SK-N-SH treated with all-trans-retinoic acid at 6 μM for 48 hours (cell line): Measurements from ENCODE around the gene KCTD5.
A peak's percentile ranks its signal among the peaks of the same experiment; 100 is the strongest.

Experiments
- ATAC-seq: fragments of 200-7000 bp; cut with Tn5 transposase; 3 replicates; pipeline ENCODE4 v1.9.1; 2020; ENCODE audit warnings: mild to moderate bottlenecking, moderate library complexity
- BACH2 ChIP-seq: fragments of 250-450 bp; sonication (Bioruptor Pico); IDR thresholded peaks from 2 replicates; pipeline ENCODE4 v1.9.0; 2021; ENCODE audit warnings: mild to moderate bottlenecking, borderline replicate concordance
- CREB5 ChIP-seq: fragments of 250-450 bp; sonication (Bioruptor Pico); IDR thresholded peaks from 2 replicates; pipeline ENCODE4 v1.5.1; 2020; ENCODE audit warnings: low read depth, mild to moderate bottlenecking, moderate library complexity
- CSDC2 ChIP-seq: fragments of 250-450 bp; sonication (Bioruptor Pico); IDR thresholded peaks from 2 replicates; pipeline ENCODE4 v1.5.0; 2020; ENCODE audit warnings: mild to moderate bottlenecking, moderate library complexity
- CSRNP3 ChIP-seq: fragments of 250-450 bp; sonication (Bioruptor Pico); IDR thresholded peaks from 2 replicates; pipeline ENCODE4 v1.5.1; 2021; ENCODE audit warnings: mild to moderate bottlenecking, moderate library complexity
- ESRRG ChIP-seq: fragments of 250-450 bp; sonication (Bioruptor Pico); IDR thresholded peaks from 2 replicates; pipeline ENCODE4 v1.6.1; 2021; ENCODE audit warnings: mild to moderate bottlenecking
- GLIS3 ChIP-seq: fragments of 250-450 bp; sonication (Bioruptor Pico); IDR thresholded peaks from 2 replicates; pipeline ENCODE4 v1.5.0; 2020; ENCODE audit warnings: mild to moderate bottlenecking, moderate library complexity
- ISL1 ChIP-seq: fragments of 250-450 bp; sonication (Bioruptor Pico); IDR thresholded peaks from 2 replicates; pipeline ENCODE4 v2.1.2; 2022; ENCODE audit warnings: mild to moderate bottlenecking, moderate library complexity
- OSR1 ChIP-seq: fragments of 250-450 bp; sonication (Bioruptor Pico); IDR thresholded peaks from 2 replicates; pipeline ENCODE4 v1.8.0; 2022; ENCODE audit warnings: moderate library complexity, mild to moderate bottlenecking, inconsistent platforms
- PATZ1 ChIP-seq: fragments of 250-450 bp; sonication (Bioruptor Pico); IDR thresholded peaks from 2 replicates; pipeline ENCODE4 v1.8.0; 2020; ENCODE audit warnings: mild to moderate bottlenecking, moderate library complexity, borderline replicate concordance
- POU6F1 ChIP-seq: fragments of 250-450 bp; sonication (Bioruptor Pico); IDR thresholded peaks from 2 replicates; pipeline ENCODE4 v1.8.0; 2021; ENCODE audit warnings: low read depth, mild to moderate bottlenecking, moderate library complexity, borderline replicate concordance
- PPARA ChIP-seq: fragments of 250-450 bp; sonication (Bioruptor Pico); IDR thresholded peaks from 2 replicates; pipeline ENCODE4 v1.5.0; 2020; ENCODE audit warnings: mild to moderate bottlenecking, borderline replicate concordance
- SNAI2 ChIP-seq: fragments of 250-450 bp; sonication (Bioruptor Pico); IDR thresholded peaks from 2 replicates; pipeline ENCODE4 v1.5.0; 2020; ENCODE audit warnings: mild to moderate bottlenecking, moderate library complexity
- TCF4 ChIP-seq: fragments of 250-450 bp; sonication (Bioruptor Pico); IDR thresholded peaks from 2 replicates; pipeline ENCODE4 v1.8.0; 2021; ENCODE audit warnings: mild to moderate bottlenecking, moderate library complexity, borderline replicate concordance
- TOX ChIP-seq: fragments of 250-450 bp; sonication (Bioruptor Pico); IDR thresholded peaks from 2 replicates; pipeline ENCODE4 v1.8.0; 2021; ENCODE audit warnings: mild to moderate bottlenecking, moderate library complexity, borderline replicate concordance
- TSHZ2 ChIP-seq: fragments of 250-450 bp; sonication (Bioruptor Pico); IDR thresholded peaks from 2 replicates; pipeline ENCODE4 v1.5.0; 2020; ENCODE audit warnings: mild to moderate bottlenecking, moderate library complexity
- ZC3H10 ChIP-seq: fragments of 250-450 bp; sonication (Bioruptor Pico); IDR thresholded peaks from 2 replicates; pipeline ENCODE4 v1.5.1; 2021; ENCODE audit warnings: mild to moderate bottlenecking, moderate library complexity
- ZFP3 ChIP-seq: fragments of 250-450 bp; sonication (Bioruptor Pico); IDR thresholded peaks from 2 replicates; pipeline ENCODE4 v1.5.0; 2020; ENCODE audit warnings: mild to moderate bottlenecking, moderate library complexity
- ZFP30 ChIP-seq: fragments of 450-650 bp; formaldehyde crosslinking; IDR thresholded peaks from 2 replicates; pipeline ENCODE4 v1.5.0; 2022; ENCODE audit warnings: mild to moderate bottlenecking, moderate library complexity
- ZNF565 ChIP-seq: fragments of 450-650 bp; formaldehyde crosslinking; conservative IDR thresholded peaks from 2 replicates; pipeline ENCODE4 v1.5.0; 2020; ENCODE audit warnings: low read depth, mild to moderate bottlenecking, moderate library complexity
- ZNF70 ChIP-seq: fragments of 450-650 bp; formaldehyde crosslinking; IDR thresholded peaks from 2 replicates; pipeline ENCODE4 v1.5.0; 2020; ENCODE audit warnings: mild to moderate bottlenecking, moderate library complexity
- ZNF8 ChIP-seq: fragments of 450-650 bp; formaldehyde crosslinking; IDR thresholded peaks from 2 replicates; pipeline ENCODE4 v1.5.0; 2020; ENCODE audit warnings: mild to moderate bottlenecking, moderate library complexity

The KCTD5 gene

GRCh38 chr16:2752035-2752849 lies 69.9 kb downstream of the KCTD5 start, which contains the start of gene SRRM2:
TSS of gene SRRM2 (plus strand) at chr16:2752638. CDS start at chr16:2756365, 3,727 bp downstream.
- ATAC-seq = peak; percentile 92
- TF ChIP-seq POU6F1 = no peak
- TF ChIP-seq ZC3H10 = no peak
- no peak for TF ChIP-seq ESRRG (CRISPR knock-in tag)
- TF ChIP-seq ISL1 (CRISPR knock-in tag) = no peak
- TF ChIP-seq GLIS3 = peak; percentile 65; the same call in 1 of the 2 replicates
- TF ChIP-seq ZNF8 (CRISPR knock-in tag) = no peak
- no peak for TF ChIP-seq TCF4
- no peak for TF ChIP-seq OSR1 (CRISPR knock-in tag)
- TF ChIP-seq CREB5 (CRISPR knock-in tag) = no peak
- TF ChIP-seq ZNF70 = no peak
- no peak for TF ChIP-seq TOX (CRISPR knock-in tag)
- peak; percentile 94; the same call in 1 of the 2 replicates for TF ChIP-seq CSDC2 (CRISPR knock-in tag)
- TF ChIP-seq TSHZ2 (CRISPR knock-in tag) = peak; percentile 36
- TF ChIP-seq CSRNP3 (CRISPR knock-in tag) = no peak
- TF ChIP-seq ZFP30 (CRISPR knock-in tag) = no peak
- peak; percentile 83 for TF ChIP-seq ZFP3 (CRISPR knock-in tag)
- TF ChIP-seq PPARA = no peak
- no peak for TF ChIP-seq PATZ1 (CRISPR knock-in tag)
- no peak for TF ChIP-seq ZNF565 (CRISPR knock-in tag)
- TF ChIP-seq SNAI2 (CRISPR knock-in tag) = no peak
- TF ChIP-seq BACH2 (CRISPR knock-in tag) = no peak

GRCh38 chr16:2752850-2753732 lies 70.8 kb downstream of the KCTD5 start:
- ATAC-seq = peak; percentile 62
- TF ChIP-seq POU6F1 (no peak), PATZ1 (CRISPR knock-in tag) (peak; percentile 93; the same call in 1 of the 2 replicates), TOX (CRISPR knock-in tag) (no peak), BACH2 (CRISPR knock-in tag) (no peak), ZC3H10 (0 out of 2 replicates have a peak, but pooled peaks have one; percentile 17)
